IMR-90 (cell line): ENCODE measurements around the gene ANTXR1. TPM values are rescaled to one million over a fixed set of nuclear protein-coding genes. Genes with fewer than 3 reads are reported as not detected.
"Not testable (repeated sequence)": the region's sequence is repeated elsewhere in the genome, so short reads cannot be mapped to it uniquely, and the experiment has no call there.

ENCODE experiments used
- ATAC-seq: fragments of 200-7000 bp; cut with Tn5 transposase; 2 replicates; pipeline ENCODE4 v1.9.1; 2020; ENCODE audit warnings: low read depth, mild to moderate bottlenecking, moderate library complexity
- BruUV-seq: library from RNA; stranded (reverse); fragments of 400-500 nt; replicated peaks from 2 replicates; lab custom pipeline; 2021; lab: Mats Ljungman, UMichigan
- CTCF ChIA-PET: fragments of 300-600 bp; formaldehyde crosslinking; extraction: SDS; loops from one replicate; lab custom pipeline; 2021; ENCODE audit warnings: antibody characterized with exemption; lab: Yijun Ruan, JAX
- POLR2A ChIA-PET: fragments of 300-600 bp; sonication (Branson Sonifier 250); formaldehyde crosslinking; loops from one replicate; lab custom pipeline; 2022; ENCODE audit warnings: antibody characterized with exemption; ENCODE audit not compliant: unreplicated experiment; lab: Charles Lee
- DNase-seq: peaks from one replicate; pipeline ENCODE4 v3.0.0; 2013
- H2AFZ ChIP-seq: replicated peaks from 2 replicates; pipeline ENCODE3; 2013; ENCODE audit warnings: low read length, mild to moderate bottlenecking; ENCODE audit not compliant: poor library complexity
- H2AK5ac ChIP-seq: 2 replicates; pipeline ENCODE4 v1.6.1; 2013; ENCODE audit warnings: low read depth, low read length, inconsistent platforms
- H2AK9ac ChIP-seq: replicated peaks from 2 replicates; pipeline ENCODE3; 2013; ENCODE audit warnings: mild to moderate bottlenecking, low read depth, low read length, moderate library complexity; ENCODE audit not compliant: poor library complexity
- H2BK120ac ChIP-seq: 2 replicates; pipeline ENCODE4 v1.6.1; 2013; ENCODE audit warnings: low read depth, low read length, inconsistent platforms
- H2BK15ac ChIP-seq: 3 replicates; pipeline ENCODE4 v1.6.1; 2013; ENCODE audit warnings: low read depth, low read length, inconsistent platforms
- H2BK20ac ChIP-seq: 2 replicates; pipeline ENCODE4 v1.6.1; 2013; ENCODE audit warnings: low read depth, mild to moderate bottlenecking, inconsistent platforms, low read length, moderate library complexity
- H2BK5ac ChIP-seq: 2 replicates; pipeline ENCODE4 v1.6.1; 2013; ENCODE audit warnings: mild to moderate bottlenecking, low read depth, low read length, inconsistent platforms; ENCODE audit not compliant: poor library complexity, severe bottlenecking
- H3K14ac ChIP-seq: replicated peaks from 2 replicates; pipeline ENCODE4 v1.6.1; 2013; ENCODE audit warnings: low read depth, low read length, inconsistent platforms
- H3K18ac ChIP-seq: 2 replicates; pipeline ENCODE4 v1.6.1; 2013; ENCODE audit warnings: low read depth, low read length, control low read depth
- H3K23ac ChIP-seq: 2 replicates; pipeline ENCODE4 v1.6.1; 2013; ENCODE audit warnings: low read depth, low read length, inconsistent platforms
- H3K27ac ChIP-seq: 2 replicates; pipeline ENCODE4 v1.5.1; 2013; ENCODE audit warnings: mild to moderate bottlenecking, control low read depth, low read length; ENCODE audit not compliant: insufficient read depth
- H3K27me3 ChIP-seq: 2 replicates; pipeline ENCODE4 v1.6.1; 2013; ENCODE audit warnings: low read length; ENCODE audit not compliant: control insufficient read depth, insufficient read depth
- H3K36me3 ChIP-seq: 2 replicates; pipeline ENCODE4 v1.6.1; 2013; ENCODE audit warnings: low read length, mixed read lengths; ENCODE audit not compliant: control insufficient read depth, insufficient read depth
- H3K4ac ChIP-seq: 2 replicates; pipeline ENCODE4 v1.6.1; 2013; ENCODE audit warnings: low read depth, low read length, inconsistent platforms
- H3K4me1 ChIP-seq: 2 replicates; pipeline ENCODE4 v1.6.1; 2013; ENCODE audit warnings: low read length, mixed read lengths; ENCODE audit not compliant: control insufficient read depth, insufficient read depth
- H3K4me2 ChIP-seq: 2 replicates; pipeline ENCODE4 v1.6.1; 2013; ENCODE audit warnings: low read depth, mild to moderate bottlenecking, control low read depth, low read length, moderate library complexity
- H3K4me3 ChIP-seq: 2 replicates; pipeline ENCODE4 v1.5.1; 2013; ENCODE audit warnings: low read depth, mild to moderate bottlenecking, control low read depth, low read length, moderate library complexity; ENCODE audit not compliant: insufficient read depth
- H3K56ac ChIP-seq: 2 replicates; pipeline ENCODE4 v1.6.1; 2013; ENCODE audit warnings: low read length, inconsistent platforms; ENCODE audit not compliant: insufficient read depth; ENCODE audit errors: extremely low read depth
- H3K79me1 ChIP-seq, 2 experiments: 2 replicates each; pipeline ENCODE4 v1.6.1; 2013; ENCODE audit warnings: low read length in 2 of 2, inconsistent platforms in 1 of 2, low read depth in 1 of 2
- H3K9ac ChIP-seq: 2 replicates; pipeline ENCODE4 v1.6.1; 2013; ENCODE audit warnings: low read depth, low read length, control low read depth
- H3K9me1 ChIP-seq: 2 replicates; pipeline ENCODE4 v1.6.1; 2013; ENCODE audit warnings: low read length, inconsistent platforms; ENCODE audit not compliant: insufficient read depth
- H3K9me3 ChIP-seq: 2 replicates; pipeline ENCODE4 v1.6.1; 2013; ENCODE audit warnings: low read length; ENCODE audit not compliant: control insufficient read depth, insufficient read depth
- H4K20me1 ChIP-seq: 2 replicates; pipeline ENCODE4 v1.6.1; 2013; ENCODE audit warnings: low read length, inconsistent platforms; ENCODE audit not compliant: insufficient read depth
- H4K5ac ChIP-seq: 2 replicates; pipeline ENCODE4 v1.6.1; 2013; ENCODE audit warnings: mild to moderate bottlenecking, low read depth, low read length, control low read depth
- H4K8ac ChIP-seq, 2 experiments: 2 replicates each; pipeline ENCODE4 v1.6.1; 2013; ENCODE audit warnings: low read depth in 2 of 2, low read length in 2 of 2, control low read depth in 1 of 2, inconsistent platforms in 1 of 2
- H4K91ac ChIP-seq: 2 replicates; pipeline ENCODE4 v1.6.1; 2013; ENCODE audit warnings: low read depth, low read length, inconsistent platforms; ENCODE audit not compliant: insufficient read depth
- BHLHE40 ChIP-seq: fragments of 150-350 bp; IDR thresholded peaks from 2 replicates; pipeline ENCODE4 v1.6.1; 2016; ENCODE audit warnings: mild to moderate bottlenecking, low read depth, low read length
- WGBS, 2 experiments: methylation state at CpG; one replicate each; pipeline versions ENCODE4 v1.1.5 to v1.1.7; 2013; ENCODE audit warnings: missing lambda C conversion rate in 2 of 2; ENCODE audit not compliant: insufficient read length in 1 of 2; ENCODE audit errors: extremely low coverage in 2 of 2; 5-methylcytosine and 5-hydroxymethylcytosine counted together
- dilution Hi-C: fragments of 300-500 bp; cut with HindIII; formaldehyde crosslinking; loops from one replicate; pipeline ENCODE4 v1.14.3; 2018; ENCODE audit warnings: low sequenced_read_pairs; ENCODE audit not compliant: unreplicated experiment
- in situ Hi-C: fragments of 300-500 bp; cut with MboI; formaldehyde crosslinking; loops from 3 replicates; pipeline ENCODE4 v1.14.3; 2019; ENCODE audit warnings: low sequenced_read_pairs, inconsistent platforms, mixed read lengths
- intact Hi-C: fragments of 100-400 bp; cut with micrococcal nuclease; formaldehyde crosslinking; loops from 2 replicates; pipeline ENCODE4 v1.10.0; 2022
- polyA plus RNA-seq, 3 experiments: library from polyadenylated mRNA; depleted of rRNA; stranded (reverse); fragments of >200 nt; gene quantifications; 2 replicates each; pipeline ENCODE4 v1.2.3, GENCODE V29; 2012; ENCODE audit warnings: low replicate concordance in 1 of 3
- total RNA-seq: library from RNA; depleted of rRNA; stranded (reverse); fragments of >200 nt; gene quantifications from 2 replicates; pipeline ENCODE4 v1.2.3, GENCODE V29; 2012

The ANTXR1 gene
- total and polyA plus RNA-seq, 2 of the 4 experiments (the other 2 are of a cell fraction) = 27.2 to 36.9 TPM

DNA sequence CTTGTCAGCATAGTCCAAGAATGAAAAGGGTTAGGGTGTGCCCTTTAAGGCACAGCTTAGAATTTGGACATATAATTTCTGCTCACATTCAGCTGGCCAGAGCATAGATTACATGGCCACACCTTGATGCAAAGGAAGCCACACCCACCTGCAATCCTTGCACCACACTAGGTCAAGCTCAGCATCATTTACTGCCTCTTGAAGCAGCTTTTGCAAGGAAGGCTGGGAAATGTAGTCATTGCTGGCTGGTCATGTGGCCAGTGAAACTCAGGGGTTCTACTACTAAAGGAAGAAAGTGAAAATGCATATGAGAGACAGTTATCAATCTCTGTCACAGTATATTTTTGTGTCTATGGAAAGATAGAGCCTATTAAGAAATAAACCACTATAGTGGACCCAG lies 214.7 kb downstream of the ANTXR1 start:
- Histone ChIP-seq H3K14ac (no peak overlapping the region), H3K27ac (no peak overlapping the region), H3K9ac (no peak overlapping the region), H3K27me3 (no peaks in the 10 kb centered on the region), H3K9me1 (peaks cover 21% of the 10 kb centered on the region), H4K5ac (peak overlapping the region; percentile 30; the same call in 1 of the 2 replicates), H3K23ac (no peak overlapping the region), H3K4me1 (peaks cover 22% of the 10 kb centered on the region), H4K20me1 (no peaks in the 10 kb centered on the region), H4K8ac (peak overlapping the region in 1 of 2 experiments; percentile 30; a peak in 1 of 4 replicates), H2BK5ac (no peak overlapping the region), H2BK120ac (no peak overlapping the region), H3K4ac (peak overlapping the region; percentile 25; the same call in 1 of the 2 replicates), H2BK20ac (no peak overlapping the region), H3K79me1 (peaks cover 13 to 49% of the 10 kb centered on the region in 2 experiments), H3K4me3 (no peak overlapping the region), H3K4me2 (no peak overlapping the region), H2AK9ac (no peak overlapping the region), H2BK15ac (0 out of 3 replicates have a peak overlapping the region, but pooled peaks have one; percentile 11), H4K91ac (no peak overlapping the region), H2AK5ac (peak overlapping the region; percentile 85; the same call in 1 of the 2 replicates), H2AFZ (no peak overlapping the region), H3K56ac (no peak overlapping the region), H3K9me3 (no peaks in the 10 kb centered on the region), H3K18ac (no peak overlapping the region), H3K36me3 (peaks cover 29% of the 10 kb centered on the region)
- TF ChIP-seq BHLHE40 = no peak
- ChIA-PET POLR2A (no interaction called here), CTCF (no interaction called here)
- no TSS peak for BruUV-seq
- in situ Hi-C loops (no loop called here), intact Hi-C loops (no loop called here), dilution Hi-C loops (no loop called here)
- DNase-seq = no peak
- ATAC-seq = no peak

GRCh38 chr2:69230946-69231345 lies 218.0 kb downstream of the ANTXR1 start:
- not testable (repeated sequence) for H4K91ac ChIP-seq
- peaks cover 26% of the 10 kb centered on the region for H3K36me3 ChIP-seq

More at GRCh38 chr2:69230946-69231345, 218.0 kb downstream of the ANTXR1 start:
- H2AK5ac ChIP-seq, H3K9ac ChIP-seq, H3K23ac ChIP-seq, H3K9me1 ChIP-seq, H2BK20ac ChIP-seq, H3K27me3 ChIP-seq, H3K56ac ChIP-seq, in situ Hi-C loops, H3K18ac ChIP-seq, DNase-seq, H3K4me3 ChIP-seq, H3K4me1 ChIP-seq, H4K8ac ChIP-seq, H3K27ac ChIP-seq, POLR2A ChIA-PET, H3K4ac ChIP-seq, H2AK9ac ChIP-seq, H4K20me1 ChIP-seq, H2BK120ac ChIP-seq, BruUV-seq, ATAC-seq, CTCF ChIA-PET, H2BK5ac ChIP-seq, H3K4me2 ChIP-seq, H3K9me3 ChIP-seq, H4K5ac ChIP-seq, intact Hi-C loops, H2AFZ ChIP-seq, dilution Hi-C loops, H3K14ac ChIP-seq, H2BK15ac ChIP-seq: not testable (repeated sequence)
- H3K79me1 ChIP-seq = peaks cover 8 to 22% of the 10 kb centered on the region in 2 experiments; a peak in 3 of 4 replicates
- WGBS, 2 experiments = no CpG with 5 or more reads among the region's 1 CpG
